Ishikawa (cell line): Measurements from ENCODE around the gene RPL18A.

Experiments
- CEBPB ChIP-seq: IDR thresholded peaks from 2 replicates; pipeline ENCODE4 v1.6.1; 2012
- CREB1 ChIP-seq: IDR thresholded peaks from 2 replicates; pipeline ENCODE4 v1.6.1; 2012; ENCODE audit warnings: low read depth
- FOXM1 ChIP-seq: IDR thresholded peaks from 2 replicates; pipeline ENCODE4 v1.6.1; 2012; ENCODE audit warnings: low read depth, borderline replicate concordance
- NFIC ChIP-seq: IDR thresholded peaks from 2 replicates; pipeline ENCODE4 v1.6.1; 2012
- TCF12 ChIP-seq: IDR thresholded peaks from 2 replicates; pipeline ENCODE4 v1.6.1; 2012; ENCODE audit warnings: low read depth
- TEAD4 ChIP-seq: IDR thresholded peaks from 2 replicates; pipeline ENCODE4 v1.6.1; 2012
- YY1 ChIP-seq: IDR thresholded peaks from 2 replicates; pipeline ENCODE4 v1.6.1; 2012; ENCODE audit warnings: low read depth
- TF ChIP-seq, protein P1 (sequence below): IDR thresholded peaks from 2 replicates; pipeline ENCODE4 v1.6.1; 2012

DNA sequence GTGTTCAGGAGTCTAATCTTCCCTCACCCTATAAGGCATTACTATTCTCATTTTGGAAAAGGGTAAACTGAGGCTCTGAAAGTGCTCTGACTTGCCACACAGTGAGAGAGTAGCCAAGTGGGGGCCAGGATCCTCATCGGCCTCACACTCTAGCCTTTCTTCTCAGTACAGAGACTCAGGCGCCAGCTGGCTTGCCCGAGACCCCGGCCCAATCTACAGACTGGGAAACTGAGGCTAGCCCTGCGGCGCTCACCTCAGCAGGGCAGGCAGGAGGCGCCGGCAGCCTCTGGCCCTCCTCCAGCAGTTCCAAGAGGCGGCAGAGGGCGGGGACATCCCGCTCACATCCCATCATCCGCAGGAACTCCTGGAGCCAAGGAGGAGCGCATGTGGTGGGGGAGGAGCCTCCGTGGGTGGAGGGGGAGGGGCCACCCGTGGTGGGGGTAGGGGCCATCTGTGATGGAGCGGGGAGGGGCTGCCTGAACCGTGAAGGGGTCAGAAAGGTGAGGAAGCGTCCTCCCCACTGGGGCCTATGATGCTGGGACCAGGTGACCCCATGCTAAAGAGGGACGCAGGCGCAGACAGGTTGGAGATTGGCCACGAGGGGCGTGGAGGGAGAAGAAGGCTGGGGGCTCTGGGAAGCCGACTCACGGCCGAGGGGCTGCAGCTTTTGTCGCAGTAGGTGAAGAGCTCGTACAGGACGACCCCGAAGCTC lies 29.7 kb upstream of the RPL18A start:
- TF ChIP-seq TEAD4 (no peak), YY1 (no peak), NFIC (peak; percentile 66), TCF12 (no peak), CEBPB (no peak), CREB1 (no peak), FOXM1 (no peak)
- TF ChIP-seq, protein P1, sequence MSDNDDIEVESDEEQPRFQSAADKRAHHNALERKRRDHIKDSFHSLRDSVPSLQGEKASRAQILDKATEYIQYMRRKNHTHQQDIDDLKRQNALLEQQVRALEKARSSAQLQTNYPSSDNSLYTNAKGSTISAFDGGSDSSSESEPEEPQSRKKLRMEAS = peak; percentile 39; the same call in 1 of the 2 replicates
